GM19035 (cell line): ENCODE data around the gene MCF2L.
"Not testable (repeated sequence)": the region's sequence is repeated elsewhere in the genome, so short reads cannot be mapped to it uniquely, and the experiment has no call there.

Experiments used
- ATAC-seq: cut with Tn5 transposase; IDR thresholded peaks from one replicate; pipeline ENCODE4 v1.9.1; 2021; ENCODE audit not compliant: unreplicated experiment

Gene MCF2L

GRCh38 chr13:113045251-113046127 is 76.5 kb downstream of the MCF2L start:
- no peak for ATAC-seq

GRCh38 chr13:113046128-113046882 is 77.3 kb downstream of the MCF2L start:
- no peak for ATAC-seq

- ATAC-seq: no peak
Measured at GRCh38 chr13:113046883-113047244, 77.8 kb downstream of the MCF2L start.

- no peak for ATAC-seq
Measured at GRCh38 chr13:113047587-113047986, 78.6 kb downstream of the MCF2L start.

GRCh38 chr13:113048766-113049165 is 79.8 kb downstream of the MCF2L start:
- no peak for ATAC-seq

- ATAC-seq: no peak
Measured at GRCh38 chr13:113049521-113049941, 80.5 kb downstream of the MCF2L start.

GRCh38 chr13:113049981-113050380 is 81.0 kb downstream of the MCF2L start:
- no peak for ATAC-seq

GRCh38 chr13:113050734-113051431 is 81.9 kb downstream of the MCF2L start:
- no peak for ATAC-seq

GRCh38 chr13:113051641-113052040 is 82.6 kb downstream of the MCF2L start:
- no peak for ATAC-seq

GRCh38 chr13:113052206-113052605 is 83.2 kb downstream of the MCF2L start:
- no peak for ATAC-seq

GRCh38 chr13:113052971-113053370 is 84.0 kb downstream of the MCF2L start:
- ATAC-seq: no peak

- no peak for ATAC-seq
Measured at GRCh38 chr13:113053376-113053775, 84.4 kb downstream of the MCF2L start.

GRCh38 chr13:113053801-113054604 is 85.0 kb downstream of the MCF2L start:
- ATAC-seq: no peak

- no peak for ATAC-seq
Measured at GRCh38 chr13:113057084-113057483, 88.1 kb downstream of the MCF2L start.

- not testable (repeated sequence) for ATAC-seq
Measured at GRCh38 chr13:113057559-113057958, 88.5 kb downstream of the MCF2L start.

GRCh38 chr13:113058129-113058987 is 89.3 kb downstream of the MCF2L start:
- no peak for ATAC-seq

- ATAC-seq: no peak
Measured at GRCh38 chr13:113058988-113059850, 90.2 kb downstream of the MCF2L start.

GRCh38 chr13:113059891-113060290 is 90.9 kb downstream of the MCF2L start:
- ATAC-seq: no peak
